Measurements from ENCODE around the gene CTPS2.

- no peak for TF ChIP-seq CTCF (IDR thresholded peaks at IDR 0.05)
- no peak for TF ChIP-seq POLR2A (IDR thresholded peaks at IDR 0.05)
- no peak for TF ChIP-seq POLR2AphosphoS5 (IDR thresholded peaks at IDR 0.05)
Measured at GRCh38 chrX:16662402-16662801, 50.1 kb downstream of the CTPS2 start.
